ENCODE measurements around the gene ATXN2. TPM values are rescaled to one million over a fixed set of nuclear protein-coding genes. Genes with fewer than 3 reads are reported as not detected.
A peak's percentile ranks its signal among the peaks of the same experiment; 100 is the strongest.

The ATXN2 gene
- total and polyA plus RNA-seq, 9 of the 15 experiments (the other 6 are each of a cell fraction or from before 2014, with no cell fraction given): 16.8 to 67.8 (median 29.3) TPM

- TF ChIP-seq ZNF311 (CRISPR knock-in tag; IDR thresholded peaks at IDR 0.05) (no peak), FOXA1 (IDR thresholded peaks at IDR 0.05; ENCODE audit: borderline replicate concordance) (no peak), CLOCK (CRISPR knock-in tag; IDR thresholded peaks at IDR 0.05; ENCODE audit: borderline replicate concordance) (no peak), USF2 (CRISPR knock-in tag; IDR thresholded peaks at IDR 0.05) (no peak), MNT (conservative IDR thresholded peaks at IDR 0.05) (peak; percentile 68 to 85), ZNF584 (CRISPR knock-in tag; IDR thresholded peaks at IDR 0.05; ENCODE audit: low read depth) (peak; percentile 80; the same call in 1 of the 2 replicates), POLR2A (conservative IDR thresholded peaks at IDR 0.05) (peak; percentile 61), BRCA1 (IDR thresholded peaks at IDR 0.05) (no peak), BRCA1 (CRISPR knock-in tag; IDR thresholded peaks at IDR 0.05) (no peak), RBM39 (optimal IDR thresholded peaks at IDR 0.05; ENCODE audit: low read depth, low read length) (no peak), ZBED1 (IDR thresholded peaks at IDR 0.05) (no peak), RHOXF2B (CRISPR knock-in tag; conservative IDR thresholded peaks at IDR 0.05) (no peak), CHD1 (IDR thresholded peaks at IDR 0.05; ENCODE audit: low read length) (no peak), ZSCAN32 (CRISPR knock-in tag; IDR thresholded peaks at IDR 0.05) (no peak), ZNF766 (CRISPR knock-in tag; conservative IDR thresholded peaks at IDR 0.05) (no peak), MCM5 (IDR thresholded peaks at IDR 0.05; ENCODE audit: low read depth) (no peak), ZNF449 (CRISPR knock-in tag; IDR thresholded peaks at IDR 0.05) (no peak), DACH1 (IDR thresholded peaks at IDR 0.05; ENCODE audit: partially characterized antibody) (no peak), ELF4 (CRISPR knock-in tag; IDR thresholded peaks at IDR 0.05) (no peak), SRSF1 (IDR thresholded peaks at IDR 0.05; ENCODE audit: low read depth, low read length) (0 out of 2 replicates have a peak, but pooled peaks have one; percentile 64), GATAD2A (IDR thresholded peaks at IDR 0.05) (0 out of 2 replicates have a peak, but pooled peaks have one; percentile 47), YBX1 (IDR thresholded peaks at IDR 0.05) (no peak), ZNF583 (CRISPR knock-in tag; IDR thresholded peaks at IDR 0.05) (peak; percentile 55; the same call in 1 of the 2 replicates), CSDE1 (IDR thresholded peaks at IDR 0.05) (no peak)
Measured at GRCh38 chr12:111597831-111598636, 1.1 kb downstream of the ATXN2 start (continued).

All from K562 (cell line).